ENCODE measurements around the gene PRKCE. TPM values are rescaled to one million over a fixed set of nuclear protein-coding genes. Genes with fewer than 3 reads are reported as not detected.

Gene PRKCE
- total and polyA plus RNA-seq, 2 donors: 3.2 to 3.3 TPM

GRCh38 chr2:45769056-45769455, 117.6 kb downstream of the PRKCE start:
- Histone ChIP-seq H3K27me3 (ENCODE audit: control insufficient read depth in 2 of 2, insufficient read depth in 1 of 2, low read length in 1 of 2) (peaks cover 0 to 3% of the 10 kb centered on the region in 2 donors), H3K36me3 (ENCODE audit: control insufficient read depth in 2 of 2, insufficient read depth in 2 of 2, low read length in 1 of 2) (no peaks in the 10 kb centered on the region), H3K4me3 (ENCODE audit: low read length in 2 of 2) (no peak overlapping the region), H3K4me1 (ENCODE audit: control insufficient read depth in 2 of 2, insufficient read depth in 2 of 2, low read length in 2 of 2) (peaks cover 0 to 5% of the 10 kb centered on the region in 2 donors), H3K27ac (ENCODE audit: low read depth in 1 of 2, low read length in 1 of 2) (no peak overlapping the region), H3K9me3 (ENCODE audit: control insufficient read depth in 2 of 2, insufficient read depth in 1 of 2, low read length in 1 of 2) (no peaks in the 10 kb centered on the region)
- 89% methylated on average over 2 of the region's 2 CpGs for WGBS
- no peak for DNase-seq (ENCODE audit: low read depth in 6 of 9, low spot score in 9 of 9)

DNA sequence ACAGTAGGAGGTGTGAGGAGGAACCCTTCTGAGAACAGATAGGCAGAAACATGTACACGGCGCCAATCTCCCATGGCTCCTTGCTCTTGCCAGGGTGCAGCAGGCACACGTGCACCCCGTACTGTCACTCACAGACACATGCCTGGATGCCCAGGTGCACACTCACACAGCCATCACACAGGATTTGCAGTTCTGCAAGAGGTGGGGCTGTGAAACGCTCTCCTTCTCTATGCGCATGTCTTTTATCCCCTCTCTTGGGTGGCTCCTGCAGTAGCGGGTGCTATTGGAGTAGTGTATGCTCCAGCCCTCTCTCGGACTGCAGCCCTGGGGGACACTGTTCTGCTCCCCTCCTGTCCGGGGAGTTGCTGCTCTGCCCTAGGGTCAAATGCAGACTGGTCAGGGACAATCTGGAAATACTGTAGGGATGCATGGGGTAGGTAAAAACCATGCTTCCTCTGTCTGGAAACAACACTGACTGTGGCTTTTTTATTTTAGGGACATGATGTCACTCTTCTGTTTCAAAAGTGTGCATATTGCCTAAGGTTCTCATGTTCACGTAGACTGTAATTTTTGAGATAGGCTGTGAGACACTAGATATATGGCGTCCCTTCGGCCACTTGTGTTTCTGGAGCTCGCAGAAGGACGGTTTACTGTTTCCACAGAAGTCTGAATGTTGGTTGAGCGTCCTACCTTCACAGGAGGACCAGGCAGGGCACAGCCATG, 118.5 kb downstream of the PRKCE start:
- DNase-seq (ENCODE audit: low read depth in 6 of 9, low spot score in 9 of 9): no peak
- Histone ChIP-seq H3K4me3 (ENCODE audit: low read length in 2 of 2) (no peak overlapping the region), H3K4me1 (ENCODE audit: control insufficient read depth in 2 of 2, insufficient read depth in 2 of 2, low read length in 2 of 2) (peaks cover 0 to 5% of the 10 kb centered on the region in 2 donors), H3K27me3 (ENCODE audit: control insufficient read depth in 2 of 2, insufficient read depth in 1 of 2, low read length in 1 of 2) (peaks cover 0 to 3% of the 10 kb centered on the region in 2 donors), H3K27ac (ENCODE audit: low read depth in 1 of 2, low read length in 1 of 2) (no peak overlapping the region), H3K36me3 (ENCODE audit: control insufficient read depth in 2 of 2, insufficient read depth in 2 of 2, low read length in 1 of 2) (no peaks in the 10 kb centered on the region), H3K9me3 (ENCODE audit: control insufficient read depth in 2 of 2, insufficient read depth in 1 of 2, low read length in 1 of 2) (no peaks in the 10 kb centered on the region)
- WGBS: 90% methylated on average over 15 of the region's 15 CpGs

DNA sequence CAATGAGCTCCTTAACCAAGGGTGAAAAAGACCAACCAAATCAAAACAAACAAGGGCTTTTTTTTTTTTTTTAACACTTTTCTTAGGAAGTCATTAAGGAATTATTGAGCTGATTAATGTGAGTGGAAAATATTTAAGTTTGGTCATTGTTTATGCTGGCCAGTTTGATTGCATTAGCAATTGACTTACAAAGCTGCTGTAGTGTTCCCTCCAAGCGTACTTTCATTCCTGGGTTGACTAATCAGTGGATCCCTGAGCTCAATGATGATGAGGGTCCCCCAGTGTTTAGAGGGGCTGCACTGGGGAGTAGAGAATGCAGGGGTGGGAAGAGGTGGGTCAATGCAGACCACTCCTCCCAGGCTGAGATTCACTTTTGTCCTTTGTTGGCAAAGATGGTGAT, 119.3 kb downstream of the PRKCE start:
- Histone ChIP-seq H3K36me3 (ENCODE audit: control insufficient read depth in 2 of 2, insufficient read depth in 2 of 2, low read length in 1 of 2) (no peaks in the 10 kb centered on the region), H3K4me3 (ENCODE audit: low read length in 2 of 2) (no peak overlapping the region), H3K9me3 (ENCODE audit: control insufficient read depth in 2 of 2, insufficient read depth in 1 of 2, low read length in 1 of 2) (no peaks in the 10 kb centered on the region), H3K27me3 (ENCODE audit: control insufficient read depth in 2 of 2, insufficient read depth in 1 of 2, low read length in 1 of 2) (peaks cover 0 to 3% of the 10 kb centered on the region in 2 donors), H3K27ac (ENCODE audit: low read depth in 1 of 2, low read length in 1 of 2) (no peak overlapping the region), H3K4me1 (ENCODE audit: control insufficient read depth in 2 of 2, insufficient read depth in 2 of 2, low read length in 2 of 2) (no peaks in the 10 kb centered on the region)
- WGBS: 95% methylated on average over 1 of the region's 1 CpG
- DNase-seq (ENCODE audit: low read depth in 6 of 9, low spot score in 9 of 9): no peak

DNA sequence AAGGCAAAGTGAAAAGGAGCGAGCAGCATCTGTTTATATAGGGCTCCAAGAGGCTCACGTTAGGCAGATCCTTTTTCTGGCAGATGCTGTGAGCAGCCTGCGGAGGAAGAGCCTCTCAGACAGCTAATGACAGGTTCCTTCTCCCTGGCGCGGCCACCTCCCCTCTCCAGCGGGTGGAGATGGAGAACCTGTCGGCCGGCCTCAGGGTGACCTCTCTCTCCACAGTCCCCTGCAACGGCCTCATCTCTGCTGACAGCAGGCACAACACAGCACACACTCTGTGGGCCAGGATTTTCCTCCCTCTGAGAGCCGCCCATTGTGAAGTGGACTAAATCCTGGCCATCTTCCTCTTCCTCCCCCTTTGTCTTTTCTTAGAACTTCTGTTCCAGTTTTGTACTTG, 119.8 kb downstream of the PRKCE start:
- H3K4me3 ChIP-seq (ENCODE audit: low read length in 2 of 2): no peak overlapping the region
- no peaks in the 10 kb centered on the region for H3K9me3 ChIP-seq (ENCODE audit: control insufficient read depth in 2 of 2, insufficient read depth in 1 of 2, low read length in 1 of 2)
- H3K27ac ChIP-seq (ENCODE audit: low read depth in 1 of 2, low read length in 1 of 2): no peak overlapping the region
- no peaks in the 10 kb centered on the region for H3K36me3 ChIP-seq (ENCODE audit: control insufficient read depth in 2 of 2, insufficient read depth in 2 of 2, low read length in 1 of 2)
- WGBS: 67% methylated on average over 10 of the region's 10 CpGs
- H3K4me1 ChIP-seq (ENCODE audit: control insufficient read depth in 2 of 2, insufficient read depth in 2 of 2, low read length in 2 of 2): no peaks in the 10 kb centered on the region
- no peak for DNase-seq (ENCODE audit: low read depth in 6 of 9, low spot score in 9 of 9)
- H3K27me3 ChIP-seq (ENCODE audit: control insufficient read depth in 2 of 2, insufficient read depth in 1 of 2, low read length in 1 of 2): peaks cover 0 to 3% of the 10 kb centered on the region in 2 donors

- no peaks in the 10 kb centered on the region for H3K4me1 ChIP-seq (ENCODE audit: control insufficient read depth in 2 of 2, insufficient read depth in 2 of 2, low read length in 2 of 2)
- H3K9me3 ChIP-seq (ENCODE audit: control insufficient read depth in 2 of 2, insufficient read depth in 1 of 2, low read length in 1 of 2): no peaks in the 10 kb centered on the region
- H3K4me3 ChIP-seq (ENCODE audit: low read length in 2 of 2): no peak overlapping the region
- no peaks in the 10 kb centered on the region for H3K36me3 ChIP-seq (ENCODE audit: control insufficient read depth in 2 of 2, insufficient read depth in 2 of 2, low read length in 1 of 2)
- WGBS: 49% methylated on average over 2 of the region's 2 CpGs
- no peak overlapping the region for H3K27ac ChIP-seq (ENCODE audit: low read depth in 1 of 2, low read length in 1 of 2)
- H3K27me3 ChIP-seq (ENCODE audit: control insufficient read depth in 2 of 2, insufficient read depth in 1 of 2, low read length in 1 of 2): peaks cover 0 to 3% of the 10 kb centered on the region in 2 donors
- no peak for DNase-seq (ENCODE audit: low read depth in 6 of 9, low spot score in 9 of 9)
These were observed 120.6 kb downstream of the PRKCE start for GRCh38 chr2:45772038-45772437.

DNA sequence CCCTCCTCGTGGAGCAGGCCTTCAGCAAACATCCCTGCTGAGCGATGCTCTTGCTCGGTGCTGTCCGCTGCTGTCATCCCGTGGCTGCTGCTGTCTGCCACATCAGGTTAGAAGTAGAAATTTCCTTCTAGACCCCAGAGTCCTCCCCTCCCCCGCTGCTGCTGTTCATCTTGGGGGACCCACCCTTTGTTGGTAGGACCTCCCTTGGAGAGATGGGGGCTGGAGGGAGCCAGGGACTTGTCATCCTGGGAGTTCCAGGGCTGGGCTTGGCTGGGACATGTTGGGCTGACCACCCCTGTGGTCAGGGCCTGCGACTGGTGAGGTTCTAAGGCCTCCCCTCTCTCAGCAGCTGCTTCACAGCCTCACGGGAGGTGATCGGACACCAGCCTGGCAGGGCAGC, 122.4 kb downstream of the PRKCE start:
- H3K4me3 ChIP-seq (ENCODE audit: low read length in 2 of 2): no peak overlapping the region
- no peaks in the 10 kb centered on the region for H3K4me1 ChIP-seq (ENCODE audit: control insufficient read depth in 2 of 2, insufficient read depth in 2 of 2, low read length in 2 of 2)
- WGBS: 96% methylated on average over 9 of the region's 9 CpGs
- H3K9me3 ChIP-seq (ENCODE audit: control insufficient read depth in 2 of 2, insufficient read depth in 1 of 2, low read length in 1 of 2): no peaks in the 10 kb centered on the region
- no peak overlapping the region for H3K27ac ChIP-seq (ENCODE audit: low read depth in 1 of 2, low read length in 1 of 2)
- DNase-seq (ENCODE audit: low read depth in 6 of 9, low spot score in 9 of 9): no peak
- H3K36me3 ChIP-seq (ENCODE audit: control insufficient read depth in 2 of 2, insufficient read depth in 2 of 2, low read length in 1 of 2): no peaks in the 10 kb centered on the region
- peaks cover 0 to 3% of the 10 kb centered on the region in 2 donors for H3K27me3 ChIP-seq (ENCODE audit: control insufficient read depth in 2 of 2, insufficient read depth in 1 of 2, low read length in 1 of 2)

- WGBS: 91% methylated on average over 10 of the region's 10 CpGs
- H3K9me3 ChIP-seq (ENCODE audit: control insufficient read depth in 2 of 2, insufficient read depth in 1 of 2, low read length in 1 of 2): no peaks in the 10 kb centered on the region
- H3K4me1 ChIP-seq (ENCODE audit: control insufficient read depth in 2 of 2, insufficient read depth in 2 of 2, low read length in 2 of 2): no peaks in the 10 kb centered on the region
- H3K36me3 ChIP-seq (ENCODE audit: control insufficient read depth in 2 of 2, insufficient read depth in 2 of 2, low read length in 1 of 2): no peaks in the 10 kb centered on the region
- peaks cover 0 to 3% of the 10 kb centered on the region in 2 donors for H3K27me3 ChIP-seq (ENCODE audit: control insufficient read depth in 2 of 2, insufficient read depth in 1 of 2, low read length in 1 of 2)
- no peak overlapping the region for H3K27ac ChIP-seq (ENCODE audit: low read depth in 1 of 2, low read length in 1 of 2)
- H3K4me3 ChIP-seq (ENCODE audit: low read length in 2 of 2): no peak overlapping the region
- no peak for DNase-seq (ENCODE audit: low read depth in 6 of 9, low spot score in 9 of 9)
These were observed 123.3 kb downstream of the PRKCE start for GRCh38 chr2:45774688-45775244.

DNA sequence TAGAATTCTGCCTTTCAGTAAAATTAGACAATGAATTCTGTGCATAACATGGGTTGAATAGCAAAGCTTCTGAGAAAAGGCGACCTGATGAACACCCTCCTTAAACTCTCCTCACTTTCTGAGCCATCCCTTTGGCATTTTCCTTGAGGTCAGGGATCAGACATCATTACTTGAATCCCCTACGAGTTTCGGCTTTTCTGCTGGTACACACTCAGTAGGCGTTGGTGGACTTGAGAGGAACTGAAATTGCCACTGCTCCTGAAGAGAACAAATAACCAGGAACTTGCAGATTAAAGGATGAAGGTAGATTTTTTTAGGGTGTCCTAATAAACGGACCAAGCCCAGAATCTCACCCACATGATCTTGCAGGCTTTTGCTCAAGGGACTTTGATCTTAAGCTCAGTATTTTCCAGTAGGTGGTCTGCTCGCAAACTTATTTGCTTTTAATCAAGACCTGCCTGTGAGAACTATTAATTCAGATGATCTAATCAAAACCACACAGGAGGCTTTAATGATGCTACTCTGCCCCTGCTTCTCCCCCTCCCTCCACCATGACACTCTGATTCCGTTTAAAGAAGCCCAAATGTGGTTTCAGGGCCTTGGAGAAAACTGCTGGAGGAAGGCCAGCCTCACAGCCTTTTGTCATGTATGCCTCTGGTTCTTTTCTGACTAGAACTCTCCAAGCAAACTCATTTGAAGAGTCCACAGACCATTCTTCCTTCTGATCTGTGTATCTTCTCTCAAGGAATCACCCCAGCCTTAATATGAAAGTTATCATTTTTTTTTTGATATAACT, 124.9 kb downstream of the PRKCE start:
- no peak for DNase-seq (ENCODE audit: low read depth in 6 of 9, low spot score in 9 of 9)
- H3K4me3 ChIP-seq (ENCODE audit: low read length in 2 of 2): no peak overlapping the region
- no peaks in the 10 kb centered on the region for H3K27me3 ChIP-seq (ENCODE audit: control insufficient read depth in 2 of 2, insufficient read depth in 1 of 2, low read length in 1 of 2)
- H3K9me3 ChIP-seq (ENCODE audit: control insufficient read depth in 2 of 2, insufficient read depth in 1 of 2, low read length in 1 of 2): no peaks in the 10 kb centered on the region
- H3K36me3 ChIP-seq (ENCODE audit: control insufficient read depth in 2 of 2, insufficient read depth in 2 of 2, low read length in 1 of 2): no peaks in the 10 kb centered on the region
- 76% methylated on average over 7 of the region's 7 CpGs for WGBS
- no peak overlapping the region for H3K27ac ChIP-seq (ENCODE audit: low read depth in 1 of 2, low read length in 1 of 2)
- H3K4me1 ChIP-seq (ENCODE audit: control insufficient read depth in 2 of 2, insufficient read depth in 2 of 2, low read length in 2 of 2): no peaks in the 10 kb centered on the region
